ENCODE results near the gene RGS1.

- TF ChIP-seq GATA2 (IDR thresholded peaks at IDR 0.05; ENCODE audit: low read depth, low read length) (no peak), GATA3 (IDR thresholded peaks at IDR 0.05; ENCODE audit: low read depth, low read length) (no peak)
Measured at GRCh38 chr1:192538407-192539296, 36.9 kb upstream of the RGS1 start.

Data from SH-SY5Y (cell line).